NT2/D1 (cell line): Measurements from ENCODE around the gene EGFLAM.

Experiments
- SUZ12 ChIP-seq: IDR thresholded peaks from 2 replicates; pipeline ENCODE4 v1.6.1; 2011; ENCODE audit not compliant: insufficient read length, insufficient read depth; ENCODE audit errors: extremely low read depth
- YY1 ChIP-seq: IDR thresholded peaks from 2 replicates; pipeline ENCODE4 v1.6.1; 2011; ENCODE audit not compliant: insufficient read length, insufficient read depth
- ZNF274 ChIP-seq: IDR thresholded peaks from 2 replicates; pipeline ENCODE4 v1.6.1; 2011; ENCODE audit warnings: mild to moderate bottlenecking, low read depth, low read length

GRCh38 chr5:38438757-38439156, 180.4 kb downstream of the EGFLAM start:
- TF ChIP-seq SUZ12: no peak
- TF ChIP-seq YY1: no peak
- TF ChIP-seq ZNF274: no peak
